B cell (primary cell): ENCODE measurements around the gene UBE3C. TPM values are rescaled to one million over a fixed set of nuclear protein-coding genes. Genes with fewer than 3 reads are reported as not detected.
"Not testable (repeated sequence)": the region's sequence is repeated elsewhere in the genome, so short reads cannot be mapped to it uniquely, and the experiment has no call there.

Source experiments
- ATAC-seq: fragments of 200-7000 bp; cut with Tn5 transposase; one replicate; pipeline ENCODE4 v1.10.0; 2021; ENCODE audit warnings: low read depth, mild to moderate bottlenecking, moderate number of reproducible peaks, moderate library complexity
- CTCF ChIA-PET: fragments of 350-600 bp; sonication (Branson Sonifier 250); formaldehyde crosslinking; loops from one replicate; lab custom pipeline; 2021; ENCODE audit warnings: antibody characterized with exemption, inconsistent platforms; lab: Charles Lee
- POLR2A ChIA-PET: fragments of 350-600 bp; sonication (Branson Sonifier 250); formaldehyde crosslinking; loops from one replicate; lab custom pipeline; 2021; ENCODE audit warnings: antibody characterized with exemption; lab: Charles Lee
- DNase-seq: peaks from one replicate; pipeline ENCODE4 v3.0.0; 2013
- H2AFZ ChIP-seq: 2 replicates; pipeline ENCODE4 v1.6.1; 2012; ENCODE audit warnings: mild to moderate bottlenecking, low read depth, low read length; ENCODE audit not compliant: insufficient read depth, poor library complexity, severe bottlenecking
- H3K27ac ChIP-seq, 2 donors: 1 replicate in 1 of 2; 2 replicates in 1 of 2; pipeline ENCODE4 v1.5.1; 2012 to 2013; ENCODE audit warnings: low read length in 2 of 2, mild to moderate bottlenecking in 2 of 2, moderate library complexity in 1 of 2
- H3K27me3 ChIP-seq, 4 experiments: fragments of 200-600 bp in 1 of 4; sonication (generic) in 1 of 4; replicated peaks in 1 of 4; 1 replicate in 2 of 4; 2 replicates in 2 of 4; pipeline versions ENCODE4 v1.6.1 to v1.7.0; 2013 to 2016; ENCODE audit warnings: low read length in 3 of 4, mild to moderate bottlenecking in 2 of 4, mixed read lengths in 1 of 4, moderate library complexity in 1 of 4; ENCODE audit not compliant: insufficient read depth in 4 of 4, control insufficient read depth in 3 of 4; ENCODE audit errors: control extremely low read depth in 1 of 4
- H3K36me3 ChIP-seq, 2 experiments: replicated peaks in 1 of 2; 1 replicate in 1 of 2; 2 replicates in 1 of 2; pipeline versions ENCODE4 v1.6.1 to v1.7.1; 2013; ENCODE audit warnings: low read length in 1 of 2; ENCODE audit not compliant: insufficient read depth in 2 of 2, control insufficient read depth in 1 of 2; ENCODE audit errors: control extremely low read depth in 1 of 2, extremely low read depth in 1 of 2
- H3K4me1 ChIP-seq, 2 donors: fragments of 200-600 bp in 1 of 2; sonication (generic) in 1 of 2; 1 replicate in 1 of 2; 2 replicates in 1 of 2; pipeline versions ENCODE4 v1.5.1 to v1.6.1; 2013 to 2017; ENCODE audit warnings: low read length in 2 of 2; ENCODE audit not compliant: control insufficient read depth in 2 of 2, insufficient read depth in 2 of 2
- H3K4me2 ChIP-seq: replicated peaks from 2 replicates; pipeline ENCODE3; 2012; ENCODE audit warnings: mild to moderate bottlenecking, low read depth, low read length; ENCODE audit not compliant: poor library complexity, severe bottlenecking
- H3K4me3 ChIP-seq, 5 experiments: fragments of 200-600 bp in 1 of 5; sonication (generic) in 1 of 5; 1 replicate in 3 of 5; 2 replicates in 2 of 5; pipeline versions ENCODE4 v1.5.1 to v1.7.0; 2011 to 2016; ENCODE audit warnings: low read length in 4 of 5, mild to moderate bottlenecking in 4 of 5, low read depth in 2 of 5, control low read depth in 1 of 5, moderate library complexity in 1 of 5; ENCODE audit not compliant: insufficient read depth in 1 of 5; ENCODE audit errors: control extremely low read depth in 1 of 5, extremely low read depth in 1 of 5
- H3K79me2 ChIP-seq: fragments of 200-600 bp; sonication (generic); one replicate; pipeline ENCODE4 v1.6.0; 2016; ENCODE audit warnings: low read length; ENCODE audit not compliant: control insufficient read depth, insufficient read depth
- H3K9ac ChIP-seq: fragments of 200-600 bp; sonication (generic); 2 replicates; pipeline ENCODE4 v1.6.1; 2017; ENCODE audit warnings: mild to moderate bottlenecking, low read length, moderate library complexity
- H3K9me3 ChIP-seq, 3 donors: one replicate each; pipeline versions ENCODE4 v1.6.1 to v1.7.1; 2013; ENCODE audit warnings: low read length in 2 of 3; ENCODE audit not compliant: control insufficient read depth in 2 of 3, insufficient read depth in 1 of 3; ENCODE audit errors: control extremely low read depth in 1 of 3
- H4K20me1 ChIP-seq: 2 replicates; pipeline ENCODE4 v1.6.0; 2012; ENCODE audit warnings: mild to moderate bottlenecking, low read length; ENCODE audit not compliant: insufficient read depth, control insufficient read depth, poor library complexity, severe bottlenecking
- H3K27ac Mint-ChIP-seq: one replicate; pipeline ENCODE4 v1.8.0; 2021; ENCODE audit warnings: mixed read lengths
- H3K27me3 Mint-ChIP-seq: one replicate; pipeline ENCODE4 v1.8.0; 2021; ENCODE audit warnings: mixed read lengths
- H3K4me1 Mint-ChIP-seq: one replicate; pipeline ENCODE4 v1.8.0; 2021; ENCODE audit warnings: mixed read lengths
- H3K4me3 Mint-ChIP-seq: one replicate; pipeline ENCODE4 v1.8.0; 2021; ENCODE audit warnings: mixed read lengths
- H3K9me3 Mint-ChIP-seq: one replicate; pipeline ENCODE4 v1.8.0; 2022; ENCODE audit warnings: mixed read lengths; ENCODE audit not compliant: insufficient read depth
- CTCF ChIP-seq: fragments of 200-600 bp; IDR thresholded peaks from one replicate; pipeline ENCODE4 v1.8.0; 2022; ENCODE audit warnings: antibody characterized with exemption, mild to moderate bottlenecking
- EZH2 ChIP-seq: IDR thresholded peaks from 2 replicates; pipeline ENCODE4 v1.6.1; 2012; ENCODE audit warnings: borderline replicate concordance, low read depth, mild to moderate bottlenecking, moderate library complexity, low read length; ENCODE audit not compliant: insufficient read depth, poor library complexity, severe bottlenecking
- WGBS: methylation state at CpG from one replicate; pipeline ENCODE4 v1.1.5; 2013; ENCODE audit warnings: missing lambda C conversion rate; ENCODE audit not compliant: insufficient coverage; 5-methylcytosine and 5-hydroxymethylcytosine counted together
- intact Hi-C: fragments of 100-400 bp; cut with micrococcal nuclease; formaldehyde crosslinking; loops from one replicate; pipeline ENCODE4 v1.10.0; 2022
- polyA plus RNA-seq: library from polyadenylated mRNA; depleted of rRNA; stranded (reverse); fragments of >200 nt; gene quantifications from 2 replicates; pipeline ENCODE4 v1.2.3, GENCODE V29; 2012
- total RNA-seq, 2 donors: library from RNA; stranded (reverse); fragments of 120-200 nt in 1 of 2; gene quantifications; 1 replicate in 1 of 2; 2 replicates in 1 of 2; pipeline versions ENCODE4 v1.2.3 to v1.2.4, GENCODE V29; 2013 to 2022

UBE3C gene
- total and polyA plus RNA-seq, 2 donors (not counting 1 experiment from before 2014, with no cell fraction given), result 17.8 to 66.5 TPM

- POLR2A ChIA-PET, result no interaction called here
- H3K79me2 ChIP-seq, result no peaks in the 10 kb centered on the region
- no peak overlapping the region for H3K27ac ChIP-seq
- H4K20me1 ChIP-seq, result no peaks in the 10 kb centered on the region
- Mint-ChIP-seq H3K4me1 (no peaks in the 10 kb centered on the region), H3K4me3 (no peak overlapping the region), H3K27ac (no peak overlapping the region), H3K27me3 (peaks cover 16% of the 10 kb centered on the region), H3K9me3 (no peaks in the 10 kb centered on the region)
- H3K27me3 ChIP-seq, result peaks cover 0 to 7% (median 2%) of the 10 kb centered on the region in 4 experiments
- CTCF ChIA-PET, result no interaction called here
- no peaks in the 10 kb centered on the region for H3K9me3 ChIP-seq
- H3K9ac ChIP-seq, result no peak overlapping the region
- H3K4me2 ChIP-seq, result no peak overlapping the region
- H3K36me3 ChIP-seq, result no peaks in the 10 kb centered on the region
- DNase-seq (no peak), ATAC-seq (no peak)
- no peak overlapping the region for H3K4me3 ChIP-seq
- TF ChIP-seq CTCF (no peak), EZH2 (no peak)
- no peak overlapping the region for H2AFZ ChIP-seq
- H3K4me1 ChIP-seq, result no peaks in the 10 kb centered on the region
- intact Hi-C loops, result no loop called here
- WGBS, result 83% methylated on average over 4 of the region's 10 CpGs
Measured at GRCh38 chr7:157129200-157129599, 9.5 kb upstream of the UBE3C start.

GRCh38 chr7:157129907-157130460 lies 8.7 kb upstream of the UBE3C start:
- no peaks in the 10 kb centered on the region for H3K9me3 ChIP-seq
- no peaks in the 10 kb centered on the region for H4K20me1 ChIP-seq
- Mint-ChIP-seq H3K9me3 (no peaks in the 10 kb centered on the region), H3K27me3 (peaks cover 16% of the 10 kb centered on the region), H3K4me1 (no peaks in the 10 kb centered on the region), H3K4me3 (no peak overlapping the region), H3K27ac (no peak overlapping the region)
- H3K4me1 ChIP-seq, result no peaks in the 10 kb centered on the region
- TF ChIP-seq CTCF (no peak), EZH2 (no peak)
- intact Hi-C loops, result no loop called here
- 90% methylated on average over 13 of the region's 15 CpGs for WGBS
- DNase-seq, result no peak
- H3K4me2 ChIP-seq, result no peak overlapping the region
- ChIA-PET CTCF (no interaction called here), POLR2A (no interaction called here)
- no peak overlapping the region for H3K27ac ChIP-seq
- H3K9ac ChIP-seq, result no peak overlapping the region
- peaks cover 0 to 7% (median 2%) of the 10 kb centered on the region in 4 experiments for H3K27me3 ChIP-seq
- H2AFZ ChIP-seq, result no peak overlapping the region
- H3K36me3 ChIP-seq, result no peaks in the 10 kb centered on the region
- no peak overlapping the region for H3K4me3 ChIP-seq
- ATAC-seq, result no peak
- no peaks in the 10 kb centered on the region for H3K79me2 ChIP-seq

- H3K79me2 ChIP-seq, POLR2A ChIA-PET, H3K9me3 Mint-ChIP-seq, H3K9me3 ChIP-seq, H3K27ac ChIP-seq, H4K20me1 ChIP-seq, H3K4me3 ChIP-seq, H3K27ac Mint-ChIP-seq, H3K27me3 ChIP-seq, H3K36me3 ChIP-seq, H2AFZ ChIP-seq, H3K4me1 ChIP-seq, H3K4me1 Mint-ChIP-seq, H3K4me2 ChIP-seq, DNase-seq, H3K4me3 Mint-ChIP-seq, ATAC-seq, intact Hi-C loops, H3K9ac ChIP-seq, CTCF ChIA-PET: not testable (repeated sequence)
- no CpG with 5 or more reads among the region's 2 CpGs for WGBS
- peaks cover 16% of the 10 kb centered on the region for H3K27me3 Mint-ChIP-seq
Measured at GRCh38 chr7:157130849-157131248, 7.9 kb upstream of the UBE3C start.
